GM10266 (cell line): ENCODE data around the gene CRIP1.

Experiments
- DNase-seq: peaks from one replicate; pipeline ENCODE4 v3.0.0; 2012; ENCODE audit errors: extremely low spot score
- CTCF ChIP-seq: IDR thresholded peaks from 2 replicates; pipeline ENCODE4 v1.5.1; 2012; ENCODE audit warnings: mild to moderate bottlenecking, low read depth; ENCODE audit not compliant: control insufficient read depth, insufficient read depth; ENCODE audit errors: missing control alignments

The CRIP1 gene

GRCh38 chr14:105476097-105476830 lies 10.4 kb upstream of the CRIP1 start:
- no peak for DNase-seq
- TF ChIP-seq CTCF = no peak

GRCh38 chr14:105476831-105477659 lies 9.6 kb upstream of the CRIP1 start:
- DNase-seq = no peak
- no peak for TF ChIP-seq CTCF

DNA sequence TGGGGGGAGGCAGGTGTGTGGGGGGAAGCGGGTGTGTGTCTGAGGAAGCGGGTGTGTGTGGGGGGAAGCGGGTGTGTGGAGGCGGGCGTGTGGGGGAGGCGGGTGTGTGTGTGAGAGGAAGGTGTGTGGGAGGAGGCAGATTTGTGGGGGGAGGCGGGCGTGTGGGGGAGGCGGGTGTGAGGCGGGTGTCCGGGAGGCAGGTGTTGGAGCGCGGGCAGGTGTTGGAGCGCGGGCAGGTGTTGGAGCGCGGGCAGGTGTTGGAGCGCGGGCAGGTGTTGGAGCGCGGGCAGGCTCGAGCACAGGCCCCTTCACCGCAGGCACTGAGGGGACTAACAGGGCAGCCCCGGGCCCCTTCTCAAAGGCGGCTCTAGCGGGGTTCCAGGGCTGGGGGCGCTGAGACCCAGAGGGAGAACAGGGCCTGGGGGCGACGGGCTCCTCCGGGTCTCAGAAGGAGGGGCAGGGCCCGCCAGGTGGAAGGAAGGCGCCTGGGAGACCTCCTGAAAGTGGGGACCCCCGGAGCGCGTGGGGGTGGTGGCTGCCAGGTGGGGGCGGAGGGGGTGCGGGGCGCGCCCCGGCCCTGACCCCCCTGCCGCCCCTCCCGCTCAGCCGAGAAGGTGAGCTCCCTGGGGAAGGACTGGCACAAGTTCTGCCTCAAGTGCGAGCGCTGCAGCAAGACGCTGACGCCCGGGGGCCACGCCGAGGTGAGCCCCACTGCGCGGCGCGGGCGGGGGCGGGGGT lies 8.9 kb upstream of the CRIP1 start:
- no peak for DNase-seq
- no peak for TF ChIP-seq CTCF

DNA sequence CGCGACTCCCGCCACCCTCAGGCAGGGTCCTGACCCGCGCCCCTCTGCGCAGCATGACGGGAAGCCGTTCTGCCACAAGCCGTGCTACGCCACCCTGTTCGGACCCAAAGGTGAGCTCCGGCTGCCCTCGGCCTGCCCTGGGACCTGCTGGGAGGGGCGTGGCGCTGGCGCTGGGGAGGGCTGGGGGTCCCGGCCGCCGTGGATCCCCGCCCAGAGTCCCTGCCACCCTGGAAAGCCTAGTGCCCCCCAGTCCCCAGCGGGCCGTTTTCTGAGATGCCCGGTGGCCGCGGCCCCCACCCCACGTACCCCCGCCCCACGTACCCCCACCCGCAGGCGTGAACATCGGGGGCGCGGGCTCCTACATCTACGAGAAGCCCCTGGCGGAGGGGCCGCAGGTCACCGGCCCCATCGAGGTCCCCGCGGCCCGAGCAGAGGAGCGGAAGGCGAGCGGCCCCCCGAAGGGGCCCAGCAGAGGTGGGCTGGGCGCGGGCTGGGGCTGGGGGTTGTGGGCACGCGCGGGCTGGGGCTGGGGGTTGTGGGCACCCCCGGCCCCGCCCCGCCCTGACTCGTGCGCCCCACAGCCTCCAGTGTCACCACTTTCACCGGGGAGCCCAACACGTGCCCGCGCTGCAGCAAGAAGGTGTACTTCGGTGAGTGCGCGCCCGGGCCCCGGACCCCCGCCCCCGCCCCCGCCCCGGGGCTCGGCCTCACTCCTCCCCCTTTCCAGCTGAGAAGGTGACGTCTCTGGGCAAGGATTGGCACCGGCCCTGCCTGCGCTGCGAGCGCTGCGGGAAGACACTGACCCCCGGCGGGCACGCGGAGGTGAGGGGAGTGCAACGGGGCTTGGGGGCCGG lies 8.1 kb upstream of the CRIP1 start:
- DNase-seq = no peak
- TF ChIP-seq CTCF = no peak

- no peak for DNase-seq
- no peak for TF ChIP-seq CTCF
Measured at GRCh38 chr14:105479431-105480158, 7.1 kb upstream of the CRIP1 start.

DNA sequence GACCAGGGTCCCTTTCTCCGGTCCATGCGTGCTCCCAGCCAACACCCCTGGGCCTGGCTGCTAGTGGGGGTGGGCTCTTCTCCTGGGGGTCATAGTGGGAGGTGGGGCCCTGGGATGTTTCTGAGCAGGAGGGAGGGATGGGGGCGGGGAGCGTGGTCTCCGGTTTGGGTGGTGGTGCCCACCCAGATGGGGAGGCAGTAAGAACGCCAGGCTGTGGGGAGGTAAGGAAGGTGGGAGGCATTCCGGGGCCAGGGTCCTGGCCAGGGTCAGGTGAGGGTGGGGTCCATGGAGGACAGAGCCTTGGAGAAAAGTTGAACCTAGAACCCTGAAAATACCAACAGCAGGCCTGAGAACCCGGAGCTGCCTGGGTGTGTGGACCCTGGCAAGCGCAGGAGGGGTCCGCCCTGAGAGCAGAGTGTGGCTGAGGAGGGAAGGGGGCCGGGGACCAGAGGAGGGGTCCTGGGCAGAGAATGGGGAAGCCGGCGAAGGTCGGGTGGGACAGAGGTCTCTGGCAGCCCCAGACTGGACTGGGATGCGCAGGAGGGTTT lies 6.4 kb upstream of the CRIP1 start:
- no peak for TF ChIP-seq CTCF
- no peak for DNase-seq
